Progenitor cell of endocrine pancreas (in vitro differentiated cells): Measurements from ENCODE around the gene SNX13. TPM values are rescaled to one million over a fixed set of nuclear protein-coding genes. Genes with fewer than 3 reads are reported as not detected.

ENCODE experiments used
- DNase-seq: peaks from one replicate; pipeline ENCODE4 v3.0.0; 2021; ENCODE audit warnings: low spot score; ENCODE audit not compliant: unreplicated experiment
- H3K27ac Mint-ChIP-seq: 2 replicates; pipeline ENCODE4 v1.8.0; 2021; ENCODE audit warnings: mild to moderate bottlenecking, moderate library complexity, mixed read lengths
- H3K27me3 Mint-ChIP-seq: 2 replicates; pipeline ENCODE4 v1.8.0; 2021; ENCODE audit warnings: mixed read lengths
- H3K36me3 Mint-ChIP-seq: 2 replicates; pipeline ENCODE4 v1.8.0; 2022; ENCODE audit warnings: mixed read lengths; ENCODE audit not compliant: insufficient read depth
- H3K4me1 Mint-ChIP-seq: 2 replicates; pipeline ENCODE4 v1.8.0; 2021; ENCODE audit warnings: low read depth, mixed read lengths
- H3K4me3 Mint-ChIP-seq: 2 replicates; pipeline ENCODE4 v1.8.0; 2021; ENCODE audit warnings: low read depth, mild to moderate bottlenecking, moderate library complexity, mixed read lengths
- H3K9me3 Mint-ChIP-seq: 2 replicates; pipeline ENCODE4 v1.8.0; 2021; ENCODE audit warnings: low read depth, mixed read lengths
- total RNA-seq: library from RNA; stranded (reverse); gene quantifications from 2 replicates; pipeline ENCODE4 v1.2.1, GENCODE V29; 2021
- TF ChIP-seq, protein P1 (sequence below): fragments of 200-600 bp; sonication (generic); IDR thresholded peaks from one replicate; pipeline ENCODE4 v1.5.0; 2021; ENCODE audit warnings: antibody characterized with exemption, mild to moderate bottlenecking; ENCODE audit not compliant: unreplicated experiment

SNX13 gene
- total RNA-seq, 1 donor from 2014 or later = 48.5 TPM

DNA sequence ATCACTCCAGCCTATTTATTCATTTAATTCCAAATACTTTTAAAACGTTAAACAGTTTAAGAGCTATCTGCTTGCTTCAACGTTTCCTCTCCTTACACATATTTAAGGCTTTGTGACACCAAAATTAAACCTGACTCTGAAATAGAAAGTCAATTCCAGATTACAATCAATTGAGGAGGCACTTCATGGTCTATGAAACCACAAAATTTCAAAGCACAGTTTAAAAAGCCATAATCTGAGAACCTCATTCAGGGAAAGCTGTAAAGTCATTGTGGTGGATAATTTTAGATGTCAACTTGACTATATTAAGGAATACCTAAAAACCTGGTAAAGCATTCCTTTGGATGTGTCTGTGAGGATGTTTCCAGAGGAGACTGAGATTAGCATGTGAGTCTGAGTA, 6.2 kb downstream of the SNX13 start:
- no peak for DNase-seq
- no peaks in the 10 kb centered on the region for H3K27me3 Mint-ChIP-seq
- peaks cover 21% of the 10 kb centered on the region for H3K4me1 Mint-ChIP-seq
- peaks cover 6% of the 10 kb centered on the region for H3K36me3 Mint-ChIP-seq
- H3K9me3 Mint-ChIP-seq = no peaks in the 10 kb centered on the region
- TF ChIP-seq, protein P1, sequence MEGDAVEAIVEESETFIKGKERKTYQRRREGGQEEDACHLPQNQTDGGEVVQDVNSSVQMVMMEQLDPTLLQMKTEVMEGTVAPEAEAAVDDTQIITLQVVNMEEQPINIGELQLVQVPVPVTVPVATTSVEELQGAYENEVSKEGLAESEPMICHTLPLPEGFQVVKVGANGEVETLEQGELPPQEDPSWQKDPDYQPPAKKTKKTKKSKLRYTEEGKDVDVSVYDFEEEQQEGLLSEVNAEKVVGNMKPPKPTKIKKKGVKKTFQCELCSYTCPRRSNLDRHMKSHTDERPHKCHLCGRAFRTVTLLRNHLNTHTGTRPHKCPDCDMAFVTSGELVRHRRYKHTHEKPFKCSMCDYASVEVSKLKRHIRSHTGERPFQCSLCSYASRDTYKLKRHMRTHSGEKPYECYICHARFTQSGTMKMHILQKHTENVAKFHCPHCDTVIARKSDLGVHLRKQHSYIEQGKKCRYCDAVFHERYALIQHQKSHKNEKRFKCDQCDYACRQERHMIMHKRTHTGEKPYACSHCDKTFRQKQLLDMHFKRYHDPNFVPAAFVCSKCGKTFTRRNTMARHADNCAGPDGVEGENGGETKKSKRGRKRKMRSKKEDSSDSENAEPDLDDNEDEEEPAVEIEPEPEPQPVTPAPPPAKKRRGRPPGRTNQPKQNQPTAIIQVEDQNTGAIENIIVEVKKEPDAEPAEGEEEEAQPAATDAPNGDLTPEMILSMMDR = no peak
- no peak overlapping the region for H3K4me3 Mint-ChIP-seq
- no peak overlapping the region for H3K27ac Mint-ChIP-seq

- H3K9me3 Mint-ChIP-seq = no peaks in the 10 kb centered on the region
- H3K27ac Mint-ChIP-seq = no peak overlapping the region
- DNase-seq = no peak
- peaks cover 6% of the 10 kb centered on the region for H3K36me3 Mint-ChIP-seq
- peaks cover 11% of the 10 kb centered on the region for H3K4me1 Mint-ChIP-seq
- no peaks in the 10 kb centered on the region for H3K27me3 Mint-ChIP-seq
- TF ChIP-seq, protein P1 = no peak
- H3K4me3 Mint-ChIP-seq = no peak overlapping the region
These were observed 7.5 kb downstream of the SNX13 start for GRCh38 chr7:17932770-17933169.

GRCh38 chr7:17931069-17931468, 9.2 kb downstream of the SNX13 start:
- TF ChIP-seq, protein P1 = no peak
- no peaks in the 10 kb centered on the region for H3K27me3 Mint-ChIP-seq
- H3K4me1 Mint-ChIP-seq = peaks cover 6% of the 10 kb centered on the region
- DNase-seq = no peak
- no peak overlapping the region for H3K4me3 Mint-ChIP-seq
- no peak overlapping the region for H3K27ac Mint-ChIP-seq
- H3K36me3 Mint-ChIP-seq = peaks cover 6% of the 10 kb centered on the region
- no peaks in the 10 kb centered on the region for H3K9me3 Mint-ChIP-seq

GRCh38 chr7:17930546-17930945, 9.7 kb downstream of the SNX13 start:
- peaks cover 6% of the 10 kb centered on the region for H3K36me3 Mint-ChIP-seq
- no peak for DNase-seq
- no peaks in the 10 kb centered on the region for H3K27me3 Mint-ChIP-seq
- H3K4me3 Mint-ChIP-seq = no peak overlapping the region
- TF ChIP-seq, protein P1 = no peak
- H3K4me1 Mint-ChIP-seq = peaks cover 6% of the 10 kb centered on the region
- no peak overlapping the region for H3K27ac Mint-ChIP-seq
- no peaks in the 10 kb centered on the region for H3K9me3 Mint-ChIP-seq

GRCh38 chr7:17929647-17930395, 10.5 kb downstream of the SNX13 start:
- no peak for DNase-seq
- no peaks in the 10 kb centered on the region for H3K9me3 Mint-ChIP-seq
- peaks cover 6% of the 10 kb centered on the region for H3K4me1 Mint-ChIP-seq
- no peak overlapping the region for H3K4me3 Mint-ChIP-seq
- no peaks in the 10 kb centered on the region for H3K27me3 Mint-ChIP-seq
- TF ChIP-seq, protein P1 = no peak
- no peak overlapping the region for H3K27ac Mint-ChIP-seq
- peaks cover 3% of the 10 kb centered on the region for H3K36me3 Mint-ChIP-seq
